GM23338 (cell line): ENCODE results near the gene NF1. TPM values are rescaled to one million over a fixed set of nuclear protein-coding genes. Genes with fewer than 3 reads are reported as not detected.
"Not testable (repeated sequence)": the region's sequence is repeated elsewhere in the genome, so short reads cannot be mapped to it uniquely, and the experiment has no call there.

Source experiments
- ATAC-seq: fragments of 200-7000 bp; cut with Tn5 transposase; 3 replicates; pipeline ENCODE4 v1.9.1; 2020
- DNase-seq: peaks from one replicate; pipeline ENCODE4 v3.0.0-alpha.2; 2015; ENCODE audit warnings: low spot score
- H2AFZ ChIP-seq: fragments of 200-600 bp; sonication (generic); 2 replicates; pipeline ENCODE4 v1.8.0; 2016; ENCODE audit warnings: antibody characterized with exemption, mild to moderate bottlenecking, moderate library complexity
- H3F3A ChIP-seq: fragments of 200-600 bp; sonication (generic); replicated peaks from 2 replicates; pipeline ENCODE4 v1.8.0; 2017; ENCODE audit warnings: antibody characterized with exemption, mixed run types, low read depth
- H3K27ac ChIP-seq: fragments of 200-600 bp; sonication (generic); 2 replicates; pipeline ENCODE4 v1.6.1; 2016; ENCODE audit warnings: low read depth
- H3K27me3 ChIP-seq: fragments of 200-600 bp; sonication (generic); 2 replicates; pipeline ENCODE4 v1.8.0; 2016; ENCODE audit warnings: mild to moderate bottlenecking, mixed run types, moderate library complexity; ENCODE audit not compliant: insufficient read depth
- H3K36me3 ChIP-seq: fragments of 200-600 bp; sonication (generic); 2 replicates; pipeline ENCODE4 v1.8.0; 2016; ENCODE audit warnings: mild to moderate bottlenecking; ENCODE audit not compliant: insufficient read depth
- H3K4me1 ChIP-seq: fragments of 200-600 bp; sonication (generic); 2 replicates; pipeline ENCODE4 v1.8.0; 2016; ENCODE audit warnings: mild to moderate bottlenecking, moderate library complexity; ENCODE audit not compliant: insufficient read depth
- H3K4me2 ChIP-seq: fragments of 200-600 bp; sonication (generic); 2 replicates; pipeline ENCODE4 v1.7.1; 2017; ENCODE audit warnings: mixed run types
- H3K4me3 ChIP-seq: fragments of 200-600 bp; sonication (generic); 2 replicates; pipeline ENCODE4 v1.6.1; 2016; ENCODE audit warnings: mixed run types
- H3K79me2 ChIP-seq: fragments of 200-600 bp; sonication (generic); replicated peaks from 2 replicates; pipeline ENCODE4 v1.8.0; 2017; ENCODE audit warnings: mild to moderate bottlenecking; ENCODE audit not compliant: insufficient read depth
- H3K9me2 ChIP-seq: fragments of 200-600 bp; sonication (generic); 2 replicates; pipeline ENCODE4 v1.8.0; 2017; ENCODE audit not compliant: insufficient read depth
- H4K20me1 ChIP-seq: fragments of 200-600 bp; sonication (generic); replicated peaks from 2 replicates; pipeline ENCODE4 v1.8.0; 2017; ENCODE audit warnings: mild to moderate bottlenecking; ENCODE audit not compliant: insufficient read depth
- H3K27ac Mint-ChIP-seq: 2 replicates; pipeline ENCODE4 v1.8.0; 2020; ENCODE audit warnings: inconsistent platforms, mild to moderate bottlenecking, moderate library complexity, mixed read lengths
- H3K27me3 Mint-ChIP-seq: 3 replicates; pipeline ENCODE4 v1.8.0; 2022; ENCODE audit warnings: low read depth, mild to moderate bottlenecking, moderate library complexity, mixed read lengths, inconsistent platforms; ENCODE audit not compliant: insufficient read depth, poor library complexity
- H3K36me3 Mint-ChIP-seq: 3 replicates; pipeline ENCODE4 v1.8.0; 2021; ENCODE audit warnings: low read depth, mild to moderate bottlenecking, inconsistent platforms, moderate library complexity, mixed read lengths
- H3K4me1 Mint-ChIP-seq: 3 replicates; pipeline ENCODE4 v1.8.0; 2020; ENCODE audit warnings: mild to moderate bottlenecking, inconsistent platforms, mixed read lengths
- H3K4me3 Mint-ChIP-seq: 3 replicates; pipeline ENCODE4 v1.8.0; 2021; ENCODE audit warnings: moderate library complexity, mild to moderate bottlenecking, inconsistent platforms, mixed read lengths
- H3K9me3 Mint-ChIP-seq: 3 replicates; pipeline ENCODE4 v1.8.0; 2020; ENCODE audit warnings: moderate library complexity, mild to moderate bottlenecking, inconsistent platforms, mixed read lengths
- CREB1 ChIP-seq: fragments of 250-450 bp; sonication (Bioruptor Pico); IDR thresholded peaks from 2 replicates; pipeline ENCODE4 v1.5.0; 2020; ENCODE audit warnings: low read depth, mild to moderate bottlenecking, moderate library complexity
- CTCF ChIP-seq, 2 experiments: fragments of 200-600 bp in 1 of 2; sonication (generic) in 1 of 2; conservative IDR thresholded peaks; 2 replicates each; pipeline versions ENCODE4 v1.5.1 to v1.6.1; 2016 to 2017; ENCODE audit warnings: antibody characterized with exemption in 2 of 2, low read depth in 2 of 2, mild to moderate bottlenecking in 2 of 2, moderate library complexity in 1 of 2
- NANOG ChIP-seq: IDR thresholded peaks from 2 replicates; pipeline ENCODE4 v1.6.1; 2016; ENCODE audit warnings: antibody characterized with exemption, borderline replicate concordance
- POLR2AphosphoS5 ChIP-seq: IDR thresholded peaks from 2 replicates; pipeline ENCODE4 v1.6.1; 2016; ENCODE audit warnings: antibody characterized with exemption, low read depth
- STAT1 ChIP-seq: IDR thresholded peaks from one replicate; pipeline ENCODE4 v1.6.1; 2016; ENCODE audit warnings: antibody characterized with exemption; ENCODE audit not compliant: unreplicated experiment
- ZNF462 ChIP-seq: fragments of 250-450 bp; sonication (Bioruptor Pico); IDR thresholded peaks from 2 replicates; pipeline ENCODE4 v1.5.0; 2020; ENCODE audit warnings: mild to moderate bottlenecking, moderate library complexity
- polyA plus RNA-seq: library from polyadenylated mRNA; unstranded; fragments of >200 nt; fragmentation: Nextera tagmentation; extraction: Ambion mirVana; gene quantifications from 2 replicates; pipeline ENCODE4 v1.2.1, GENCODE V29; 2016
- total RNA-seq: library from RNA; depleted of rRNA; stranded (reverse); fragments of >200 nt; shearing (Covaris generic); gene quantifications from 2 replicates; pipeline ENCODE4 v1.2.3, GENCODE V29; 2014

Gene NF1
- total and polyA plus RNA-seq, 2 experiments from 2014 or later: 16.3 to 49.7 TPM

- no peaks in the 10 kb centered on the region for H3K9me3 Mint-ChIP-seq
- Histone ChIP-seq H2AFZ (no peak overlapping the region), H3F3A (no peaks in the 10 kb centered on the region), H4K20me1 (no peaks in the 10 kb centered on the region), H3K4me1 (peaks cover 2% of the 10 kb centered on the region; the same call in 1 of the 2 replicates), H3K27ac (no peak overlapping the region), H3K4me3 (no peak overlapping the region), H3K36me3 (no peaks in the 10 kb centered on the region), H3K27me3 (no peaks in the 10 kb centered on the region), H3K79me2 (no peaks in the 10 kb centered on the region), H3K9me2 (no peaks in the 10 kb centered on the region), H3K4me2 (no peak overlapping the region)
- H3K27me3 Mint-ChIP-seq: no peaks in the 10 kb centered on the region
- no peak for TF ChIP-seq NANOG
- no peak for TF ChIP-seq POLR2AphosphoS5
- no peak for TF ChIP-seq CTCF (conservative IDR thresholded peaks at IDR 0.05; ENCODE audit: low read depth in 2 of 2)
- peaks cover 6% of the 10 kb centered on the region for H3K4me1 Mint-ChIP-seq
- DNase-seq (no peak), ATAC-seq (no peak)
- H3K4me3 Mint-ChIP-seq: no peak overlapping the region
- peaks cover 20% of the 10 kb centered on the region; the same call in 2 of the 3 replicates for H3K36me3 Mint-ChIP-seq
- H3K27ac Mint-ChIP-seq: no peak overlapping the region
Observed at GRCh38 chr17:31283841-31284240, 189.1 kb downstream of the NF1 start.

GRCh38 chr17:31286587-31286986 lies 191.8 kb downstream of the NF1 start:
- Histone ChIP-seq H3K27ac (no peak overlapping the region), H3F3A (no peaks in the 10 kb centered on the region), H3K4me3 (no peak overlapping the region), H4K20me1 (no peaks in the 10 kb centered on the region), H3K79me2 (no peaks in the 10 kb centered on the region), H2AFZ (no peak overlapping the region), H3K36me3 (no peaks in the 10 kb centered on the region), H3K9me2 (no peaks in the 10 kb centered on the region), H3K27me3 (no peaks in the 10 kb centered on the region), H3K4me2 (no peak overlapping the region), H3K4me1 (no peaks in the 10 kb centered on the region)
- no peak for ATAC-seq
- Mint-ChIP-seq H3K4me3 (no peak overlapping the region), H3K36me3 (peaks cover 14% of the 10 kb centered on the region; the same call in 2 of the 3 replicates), H3K27me3 (no peaks in the 10 kb centered on the region), H3K27ac (no peak overlapping the region), H3K4me1 (no peaks in the 10 kb centered on the region), H3K9me3 (no peaks in the 10 kb centered on the region)
- TF ChIP-seq STAT1 (no peak), CREB1 (no peak), CTCF (conservative IDR thresholded peaks at IDR 0.05; ENCODE audit: low read depth in 2 of 2) (0 out of 4 replicates have a peak, but pooled peaks of 1 of the 2 experiments have one; percentile 12), ZNF462 (CRISPR knock-in tag) (no peak)
- peak; percentile 19 for DNase-seq

- not testable (repeated sequence) for H3K4me3 Mint-ChIP-seq, ATAC-seq, H3K4me1 ChIP-seq, H3K9me2 ChIP-seq, H3K4me2 ChIP-seq, H4K20me1 ChIP-seq, H3K36me3 Mint-ChIP-seq, DNase-seq, H3K4me3 ChIP-seq, H3K9me3 Mint-ChIP-seq, H3K4me1 Mint-ChIP-seq, H3K36me3 ChIP-seq, H3K27ac ChIP-seq, H3F3A ChIP-seq, H3K79me2 ChIP-seq, H3K27me3 ChIP-seq, H3K27me3 Mint-ChIP-seq, H3K27ac Mint-ChIP-seq, H2AFZ ChIP-seq
Observed at GRCh38 chr17:31287932-31288331, 193.2 kb downstream of the NF1 start.
